ENCODE measurements around the gene RAB11A. TPM values are rescaled to one million over a fixed set of nuclear protein-coding genes. Genes with fewer than 3 reads are reported as not detected.

RAB11A gene
- polyA plus RNA-seq, 1 donor from 2014 or later = 600 TPM

- Histone ChIP-seq H3K27me3 (ENCODE audit: insufficient read depth, low read depth, low read length) (no peaks in the 10 kb centered on the region), H3K9me2 (ENCODE audit: insufficient read depth, low read length) (no peaks in the 10 kb centered on the region), H3K9me3 (ENCODE audit: low read length) (no peaks in the 10 kb centered on the region), H3K79me2 (replicated peaks; ENCODE audit: insufficient read depth, low read length) (no peaks in the 10 kb centered on the region), H3F3A (ENCODE audit: insufficient read depth, low read length, poor library complexity, severe bottlenecking) (no peaks in the 10 kb centered on the region), H3K4me3 (ENCODE audit: low read length) (no peak overlapping the region), H3K36me3 (ENCODE audit: insufficient read depth, low read length) (peaks cover 6% of the 10 kb centered on the region), H3K27ac (ENCODE audit: low read length) (no peak overlapping the region), H2AFZ (ENCODE audit: low read depth, low read length) (no peak overlapping the region), H3K4me2 (ENCODE audit: low read length) (no peak overlapping the region), H3K9ac (ENCODE audit: low read length) (no peak overlapping the region), H4K20me1 (ENCODE audit: insufficient read depth) (no peaks in the 10 kb centered on the region)
- TF ChIP-seq POLR2AphosphoS5 (IDR thresholded peaks at IDR 0.05) = no peak
- no peak for TF ChIP-seq SMC3 (conservative IDR thresholded peaks at IDR 0.05; ENCODE audit: poor library complexity)
- no peak for TF ChIP-seq CTCF (IDR thresholded peaks at IDR 0.05; ENCODE audit: poor library complexity, severe bottlenecking)
- TF ChIP-seq, protein P1, sequence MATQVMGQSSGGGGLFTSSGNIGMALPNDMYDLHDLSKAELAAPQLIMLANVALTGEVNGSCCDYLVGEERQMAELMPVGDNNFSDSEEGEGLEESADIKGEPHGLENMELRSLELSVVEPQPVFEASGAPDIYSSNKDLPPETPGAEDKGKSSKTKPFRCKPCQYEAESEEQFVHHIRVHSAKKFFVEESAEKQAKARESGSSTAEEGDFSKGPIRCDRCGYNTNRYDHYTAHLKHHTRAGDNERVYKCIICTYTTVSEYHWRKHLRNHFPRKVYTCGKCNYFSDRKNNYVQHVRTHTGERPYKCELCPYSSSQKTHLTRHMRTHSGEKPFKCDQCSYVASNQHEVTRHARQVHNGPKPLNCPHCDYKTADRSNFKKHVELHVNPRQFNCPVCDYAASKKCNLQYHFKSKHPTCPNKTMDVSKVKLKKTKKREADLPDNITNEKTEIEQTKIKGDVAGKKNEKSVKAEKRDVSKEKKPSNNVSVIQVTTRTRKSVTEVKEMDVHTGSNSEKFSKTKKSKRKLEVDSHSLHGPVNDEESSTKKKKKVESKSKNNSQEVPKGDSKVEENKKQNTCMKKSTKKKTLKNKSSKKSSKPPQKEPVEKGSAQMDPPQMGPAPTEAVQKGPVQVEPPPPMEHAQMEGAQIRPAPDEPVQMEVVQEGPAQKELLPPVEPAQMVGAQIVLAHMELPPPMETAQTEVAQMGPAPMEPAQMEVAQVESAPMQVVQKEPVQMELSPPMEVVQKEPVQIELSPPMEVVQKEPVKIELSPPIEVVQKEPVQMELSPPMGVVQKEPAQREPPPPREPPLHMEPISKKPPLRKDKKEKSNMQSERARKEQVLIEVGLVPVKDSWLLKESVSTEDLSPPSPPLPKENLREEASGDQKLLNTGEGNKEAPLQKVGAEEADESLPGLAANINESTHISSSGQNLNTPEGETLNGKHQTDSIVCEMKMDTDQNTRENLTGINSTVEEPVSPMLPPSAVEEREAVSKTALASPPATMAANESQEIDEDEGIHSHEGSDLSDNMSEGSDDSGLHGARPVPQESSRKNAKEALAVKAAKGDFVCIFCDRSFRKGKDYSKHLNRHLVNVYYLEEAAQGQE (IDR thresholded peaks at IDR 0.05; ENCODE audit: borderline replicate concordance) = no peak
- no peak for TF ChIP-seq TAF1 (IDR thresholded peaks at IDR 0.05; ENCODE audit: low read depth)
- TF ChIP-seq EZH2 (IDR thresholded peaks at IDR 0.05; ENCODE audit: borderline replicate concordance, insufficient read depth, low read length, poor library complexity, severe bottlenecking) = no peak
- TF ChIP-seq EP300 (conservative IDR thresholded peaks at IDR 0.05; ENCODE audit: poor library complexity, severe bottlenecking) = no peak
- no peak for TF ChIP-seq RAD21 (conservative IDR thresholded peaks at IDR 0.05)
- no peak for TF ChIP-seq MXI1 (conservative IDR thresholded peaks at IDR 0.05; ENCODE audit: poor library complexity, severe bottlenecking)
Observed at GRCh38 chr15:65908876-65909275, 39.6 kb downstream of the RAB11A start.

DNA sequence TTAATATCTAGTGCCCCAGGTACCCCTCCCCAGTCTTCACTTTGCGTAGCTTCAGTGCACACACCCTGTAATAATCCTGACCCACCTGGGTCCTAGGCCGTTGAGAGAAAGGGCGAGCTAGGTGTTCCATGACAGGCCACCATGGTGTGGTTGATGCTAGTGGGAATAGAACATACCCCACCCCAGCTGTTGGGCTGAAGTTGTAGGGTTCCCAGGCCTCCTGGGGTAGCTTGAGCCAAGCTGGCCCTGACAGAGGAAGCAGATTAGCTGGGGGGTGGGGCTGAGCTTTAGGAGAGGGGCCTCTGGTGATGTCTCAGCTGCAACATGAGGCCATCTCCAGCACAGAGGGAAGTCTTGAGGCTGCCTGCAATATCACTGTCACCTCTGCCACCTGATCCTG, 40.5 kb downstream of the RAB11A start:
- no peaks in the 10 kb centered on the region for H4K20me1 ChIP-seq (ENCODE audit: insufficient read depth)

More for the DNA sequence above, 40.5 kb downstream of the RAB11A start:
- Histone ChIP-seq H3K27ac (ENCODE audit: low read length) (no peak overlapping the region), H3K9ac (ENCODE audit: low read length) (no peak overlapping the region), H3K4me3 (ENCODE audit: low read length) (no peak overlapping the region), H3K9me3 (ENCODE audit: low read length) (no peaks in the 10 kb centered on the region), H3K4me2 (ENCODE audit: low read length) (no peak overlapping the region), H2AFZ (ENCODE audit: low read depth, low read length) (no peak overlapping the region), H3K79me2 (replicated peaks; ENCODE audit: insufficient read depth, low read length) (no peaks in the 10 kb centered on the region), H3K36me3 (ENCODE audit: insufficient read depth, low read length) (no peaks in the 10 kb centered on the region), H3K9me2 (ENCODE audit: insufficient read depth, low read length) (no peaks in the 10 kb centered on the region), H3K27me3 (ENCODE audit: insufficient read depth, low read depth, low read length) (no peaks in the 10 kb centered on the region), H3F3A (ENCODE audit: insufficient read depth, low read length, poor library complexity, severe bottlenecking) (no peaks in the 10 kb centered on the region)
- TF ChIP-seq EP300 (conservative IDR thresholded peaks at IDR 0.05; ENCODE audit: poor library complexity, severe bottlenecking) (no peak), EZH2 (IDR thresholded peaks at IDR 0.05; ENCODE audit: borderline replicate concordance, insufficient read depth, low read length, poor library complexity, severe bottlenecking) (no peak), MXI1 (conservative IDR thresholded peaks at IDR 0.05; ENCODE audit: poor library complexity, severe bottlenecking) (no peak), CTCF (IDR thresholded peaks at IDR 0.05; ENCODE audit: poor library complexity, severe bottlenecking) (no peak)
- TF ChIP-seq, protein P1 (IDR thresholded peaks at IDR 0.05; ENCODE audit: borderline replicate concordance) = no peak
